NOMO-1 (cell line): ENCODE data around the gene SMIM34.
"Not testable (repeated sequence)": the region's sequence is repeated elsewhere in the genome, so short reads cannot be mapped to it uniquely, and the experiment has no call there.

Source experiments
- DNase-seq, 2 experiments: peaks; one replicate each; lab custom pipeline; 2025; ENCODE audit not compliant: unreplicated experiment in 2 of 2; lab: John Stamatoyannopoulos, UW

SMIM34 gene

DNA sequence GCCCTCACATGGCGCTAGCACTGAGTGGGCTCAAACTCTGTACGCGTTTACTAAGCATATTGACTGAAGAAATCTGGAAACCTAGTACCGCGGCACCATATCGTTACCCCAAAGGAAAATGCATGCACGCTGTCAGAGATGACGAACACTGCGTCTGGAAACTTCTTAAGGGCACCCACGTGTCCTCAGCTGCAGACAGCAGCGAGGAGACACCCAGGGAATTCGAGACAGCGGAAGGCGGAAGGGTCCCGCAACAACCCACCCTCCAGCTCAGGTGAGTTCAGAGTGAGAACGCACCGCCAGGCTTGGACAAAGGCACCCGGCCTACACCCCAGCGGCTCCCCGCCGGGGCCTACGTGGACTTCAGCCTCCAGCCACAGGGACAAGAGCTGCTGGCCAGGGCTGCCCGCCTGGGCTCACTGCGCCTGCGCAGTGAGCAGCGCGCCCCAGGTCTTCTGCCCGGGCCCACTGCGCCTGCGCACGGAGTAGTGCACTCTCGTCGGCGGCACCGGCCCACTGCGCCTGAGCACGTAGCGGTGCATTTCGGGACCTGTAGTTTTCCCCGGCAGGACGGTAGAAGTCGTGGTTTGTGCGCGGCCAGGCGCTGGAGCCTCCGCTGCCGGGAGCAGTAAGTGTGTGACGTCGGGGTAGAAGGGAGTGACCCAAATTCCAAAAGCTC, 48.7 kb downstream of the SMIM34 start, which contains the start of gene SMIM11:
Gene SMIM11 (plus strand): TSS at position 568 of the 679 bp plus-strand sequence. CDS start 3,998 bp downstream, outside the sequence.
- DNase-seq, result not testable (repeated sequence)

DNA sequence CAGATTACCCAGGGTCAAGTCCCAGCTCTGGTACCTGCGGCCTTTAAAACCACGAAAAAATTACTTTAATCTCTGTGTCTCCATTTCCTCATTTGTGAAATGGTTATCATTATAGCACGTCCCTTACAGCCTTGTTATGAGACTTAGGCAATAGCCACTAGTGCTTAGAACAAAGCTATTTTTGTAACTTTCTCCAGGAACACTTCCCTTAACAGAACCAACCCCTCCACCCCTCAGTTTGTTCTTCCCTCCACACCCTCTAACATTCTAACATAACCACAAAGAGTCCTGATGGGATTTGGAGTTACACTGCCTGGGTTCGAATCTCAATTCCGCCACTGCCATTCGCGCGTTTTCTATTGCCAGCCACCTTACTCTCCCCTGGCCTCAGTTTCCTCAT, 49.3 kb downstream of the SMIM34 start:
- not testable (repeated sequence) for DNase-seq

DNA sequence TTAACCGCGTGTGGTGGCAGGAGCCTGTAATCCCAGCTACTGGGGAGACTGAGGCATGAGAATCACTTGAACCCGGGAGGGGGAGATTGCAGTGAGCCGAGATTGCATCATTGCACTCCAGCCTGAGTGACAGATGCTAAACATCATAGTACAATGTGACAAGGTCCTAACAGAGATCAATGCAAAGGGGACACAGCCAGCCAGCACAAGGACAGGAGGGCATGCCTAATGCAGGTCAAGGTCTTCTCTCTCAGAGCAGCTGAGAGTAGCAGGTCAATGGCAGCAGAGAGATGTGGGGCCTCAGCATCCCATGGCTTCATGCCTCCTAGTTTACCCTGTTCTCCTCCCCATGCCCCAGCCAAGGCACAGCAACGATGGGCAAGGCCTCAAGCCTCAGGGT, 51.4 kb downstream of the SMIM34 start:
- no peak for DNase-seq

DNA sequence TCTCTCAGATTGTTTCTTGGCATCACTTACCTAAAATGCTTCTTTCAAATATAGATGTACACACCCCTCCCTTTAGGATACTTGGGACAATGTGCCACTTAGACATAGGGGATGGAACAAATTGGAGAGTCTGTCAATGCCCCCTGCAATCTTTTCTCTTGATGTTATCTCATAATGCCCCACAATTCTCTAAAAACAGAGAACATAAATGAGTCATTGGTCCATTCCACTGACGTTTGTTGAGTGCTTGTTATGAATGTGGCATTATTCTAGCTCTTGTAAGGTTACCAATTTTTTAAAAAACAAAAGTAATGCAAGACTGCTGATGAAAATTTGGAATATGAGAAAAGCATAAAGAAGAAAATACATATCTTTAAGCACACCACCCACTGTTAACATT, 54.0 kb downstream of the SMIM34 start:
- DNase-seq, result no peak
